SK-N-SH (cell line): ENCODE data around the gene CCDC187. TPM values are rescaled to one million over a fixed set of nuclear protein-coding genes. Genes with fewer than 3 reads are reported as not detected.

ENCODE experiments used
- CTCF ChIA-PET: fragments of 300-600, 350-600 bp; formaldehyde crosslinking; extraction: SDS; loops from one replicate; lab custom pipeline; 2021; lab: Yijun Ruan, JAX
- POLR2A ChIA-PET: fragments of 350-600 bp; sonication (Branson Sonifier 250); formaldehyde crosslinking; extraction: SDS; loops from one replicate; lab custom pipeline; 2020; ENCODE audit warnings: antibody characterized with exemption, inconsistent platforms; lab: Yijun Ruan, JAX
- DNase-seq: peaks from one replicate; pipeline ENCODE4 v3.0.0; 2012
- H2AFZ ChIP-seq: fragments of 200-600 bp; sonication (generic); 2 replicates; pipeline ENCODE4 v1.8.1; 2016; ENCODE audit warnings: antibody characterized with exemption, mild to moderate bottlenecking, low read depth
- H3F3A ChIP-seq: fragments of 200-600 bp; sonication (generic); replicated peaks from 2 replicates; pipeline ENCODE3; 2016; ENCODE audit warnings: antibody characterized with exemption, mild to moderate bottlenecking; ENCODE audit not compliant: insufficient read depth
- H3K27ac ChIP-seq, 2 experiments: fragments of 200-500 bp in 1 of 2; fragments of 200-600 bp in 1 of 2; sonication (Bioruptor generic) in 1 of 2; sonication (generic), shearing (Covaris generic) in 1 of 2; 2 replicates each; pipeline versions ENCODE4 v1.5.1 to v1.6.1; 2014 to 2016; ENCODE audit warnings: low read depth in 2 of 2, inconsistent platforms in 1 of 2, low read length in 1 of 2, mild to moderate bottlenecking in 1 of 2, mixed read lengths in 1 of 2
- H3K27me3 ChIP-seq: fragments of 200-600 bp; sonication (generic), shearing (Covaris generic); 2 replicates; pipeline ENCODE4 v1.6.1; 2016; ENCODE audit warnings: mixed run types; ENCODE audit not compliant: insufficient read depth
- H3K36me3 ChIP-seq, 2 experiments: fragments of 200-500 bp in 1 of 2; fragments of 200-600 bp in 1 of 2; sonication (Bioruptor generic) in 1 of 2; sonication (generic) in 1 of 2; replicated peaks in 1 of 2; 2 replicates each; pipeline versions ENCODE3 to v1.5.1; 2014 to 2016; ENCODE audit warnings: low read length in 1 of 2, mild to moderate bottlenecking in 1 of 2; ENCODE audit not compliant: insufficient read depth in 2 of 2, control insufficient read depth in 1 of 2
- H3K4me1 ChIP-seq, 2 experiments: fragments of 200-500 bp in 1 of 2; fragments of 200-600 bp in 1 of 2; sonication (Bioruptor generic) in 1 of 2; sonication (generic), shearing (Covaris generic) in 1 of 2; 2 replicates each; pipeline versions ENCODE4 v1.5.1 to v1.6.1; 2014 to 2016; ENCODE audit warnings: low read depth in 1 of 2, low read length in 1 of 2, mixed run types in 1 of 2; ENCODE audit not compliant: insufficient read depth in 2 of 2, control insufficient read depth in 1 of 2
- H3K4me2 ChIP-seq: fragments of 200-600 bp; sonication (generic), shearing (Covaris generic); 2 replicates; pipeline ENCODE4 v1.6.1; 2017; ENCODE audit warnings: mixed run types
- H3K4me3 ChIP-seq, 2 experiments: fragments of 200-500 bp in 1 of 2; fragments of 200-600 bp in 1 of 2; sonication (Bioruptor generic) in 1 of 2; sonication (generic), shearing (Covaris generic) in 1 of 2; 2 replicates each; pipeline versions ENCODE4 v1.5.1 to v1.8.1; 2014 to 2016; ENCODE audit warnings: low read depth in 2 of 2, inconsistent platforms in 1 of 2, low read length in 1 of 2, mild to moderate bottlenecking in 1 of 2, mixed read lengths in 1 of 2, moderate library complexity in 1 of 2
- H3K79me2 ChIP-seq: fragments of 200-600 bp; sonication (generic); 2 replicates; pipeline ENCODE4 v1.8.1; 2017; ENCODE audit warnings: mild to moderate bottlenecking; ENCODE audit not compliant: insufficient read depth
- H3K9ac ChIP-seq: fragments of 200-600 bp; sonication (generic); 2 replicates; pipeline ENCODE4 v1.6.1; 2017; ENCODE audit warnings: mixed run types
- H3K9me2 ChIP-seq: fragments of 200-600 bp; sonication (generic); 2 replicates; pipeline ENCODE4 v1.6.1; 2017; ENCODE audit warnings: mixed run types
- H3K9me3 ChIP-seq: fragments of 200-600 bp; sonication (generic); 2 replicates; pipeline ENCODE4 v1.6.1; 2017; ENCODE audit warnings: mixed run types, mild to moderate bottlenecking, moderate library complexity
- H4K20me1 ChIP-seq: fragments of 200-600 bp; sonication (generic); 2 replicates; pipeline ENCODE4 v1.6.1; 2017; ENCODE audit warnings: mild to moderate bottlenecking, mixed run types; ENCODE audit not compliant: insufficient read depth
- CHD2 ChIP-seq: fragments of 150-350 bp; IDR thresholded peaks from 2 replicates; pipeline ENCODE4 v1.6.1; 2018; ENCODE audit warnings: low read length; ENCODE audit not compliant: partially characterized antibody
- ELF1 ChIP-seq: IDR thresholded peaks from 2 replicates; pipeline ENCODE4 v1.4.0; 2012
- EP300 ChIP-seq, 2 experiments: IDR thresholded peaks; 2 replicates each; pipeline versions ENCODE4 v1.4.0 to v1.6.1; 2012; ENCODE audit warnings: borderline replicate concordance in 1 of 2, low read depth in 1 of 2, low read length in 1 of 2
- EZH2phosphoT487 ChIP-seq: fragments of 200-600 bp; sonication (generic); IDR thresholded peaks from 2 replicates; pipeline ENCODE4 v1.6.1; 2017; ENCODE audit warnings: low read depth, mixed run types, mild to moderate bottlenecking, antibody characterized with exemption, moderate library complexity, borderline replicate concordance
- FOSL2 ChIP-seq: IDR thresholded peaks from 2 replicates; pipeline ENCODE4 v1.4.0; 2012; ENCODE audit warnings: low read depth, mild to moderate bottlenecking, moderate library complexity, borderline replicate concordance
- FOXJ3 ChIP-seq: sonication (generic); formaldehyde crosslinking; IDR thresholded peaks from 2 replicates; pipeline ENCODE4 v1.5.1; 2020; ENCODE audit warnings: mild to moderate bottlenecking, missing genetic modification reagents
- FOXM1 ChIP-seq: IDR thresholded peaks from 2 replicates; pipeline ENCODE4 v1.4.0; 2012; ENCODE audit warnings: low read depth, mild to moderate bottlenecking
- GABPA ChIP-seq: IDR thresholded peaks from 2 replicates; pipeline ENCODE4 v1.4.0; 2012; ENCODE audit warnings: low read depth, mild to moderate bottlenecking
- GATA2 ChIP-seq: sonication (generic); formaldehyde crosslinking; IDR thresholded peaks from 2 replicates; pipeline ENCODE4 v1.5.0; 2020; ENCODE audit warnings: mild to moderate bottlenecking, missing genetic modification reagents
- JUND ChIP-seq: IDR thresholded peaks from 2 replicates; pipeline ENCODE4 v1.4.0; 2012
- MXI1 ChIP-seq: IDR thresholded peaks from 2 replicates; pipeline ENCODE4 v1.6.1; 2012; ENCODE audit warnings: mild to moderate bottlenecking, low read depth, low read length, improper control_type of control experiment
- NFIC ChIP-seq: IDR thresholded peaks from 2 replicates; pipeline ENCODE4 v1.4.0; 2012; ENCODE audit warnings: borderline replicate concordance
- SIN3A ChIP-seq: IDR thresholded peaks from 2 replicates; pipeline ENCODE4 v1.6.1; 2012; ENCODE audit warnings: low read depth, mild to moderate bottlenecking, low read length, moderate library complexity, borderline replicate concordance
- TAF1 ChIP-seq: IDR thresholded peaks from 2 replicates; pipeline ENCODE4 v1.6.1; 2012; ENCODE audit warnings: low read depth, mild to moderate bottlenecking, low read length, moderate library complexity, borderline replicate concordance
- YY1 ChIP-seq: IDR thresholded peaks from 2 replicates; pipeline ENCODE4 v1.4.0; 2012; ENCODE audit warnings: low read depth, mild to moderate bottlenecking
- WGBS: methylation state at CpG from one replicate; pipeline ENCODE4 v1.1.6; 2017; ENCODE audit warnings: low lambda C conversion rate; 5-methylcytosine and 5-hydroxymethylcytosine counted together
- polyA plus RNA-seq, 3 experiments: library from polyadenylated mRNA; depleted of rRNA; stranded (reverse); fragments of >200 nt; gene quantifications; 2 replicates each; pipeline ENCODE4 v1.2.3, GENCODE V29; 2012
- TF ChIP-seq, protein P1 (sequence below): IDR thresholded peaks from 2 replicates; pipeline ENCODE4 v1.4.0; 2012; ENCODE audit warnings: low read depth, borderline replicate concordance
- TF ChIP-seq, protein P2 (sequence below): IDR thresholded peaks from 2 replicates; pipeline ENCODE4 v1.6.1; 2012; ENCODE audit warnings: mild to moderate bottlenecking, low read depth, low read length, moderate library complexity
- TF ChIP-seq, protein P3 (sequence below): IDR thresholded peaks from 2 replicates; pipeline ENCODE4; 2012
- TF ChIP-seq, protein P4 (sequence below): fragments of 200-600 bp; sonication (generic); IDR thresholded peaks from 2 replicates; pipeline ENCODE4 v1.6.1; 2017; ENCODE audit warnings: antibody characterized with exemption, mild to moderate bottlenecking, moderate library complexity

The CCDC187 gene
- polyA plus RNA-seq, 1 of the 3 experiments (the other 2 are of a cell fraction), result not detected

DNA sequence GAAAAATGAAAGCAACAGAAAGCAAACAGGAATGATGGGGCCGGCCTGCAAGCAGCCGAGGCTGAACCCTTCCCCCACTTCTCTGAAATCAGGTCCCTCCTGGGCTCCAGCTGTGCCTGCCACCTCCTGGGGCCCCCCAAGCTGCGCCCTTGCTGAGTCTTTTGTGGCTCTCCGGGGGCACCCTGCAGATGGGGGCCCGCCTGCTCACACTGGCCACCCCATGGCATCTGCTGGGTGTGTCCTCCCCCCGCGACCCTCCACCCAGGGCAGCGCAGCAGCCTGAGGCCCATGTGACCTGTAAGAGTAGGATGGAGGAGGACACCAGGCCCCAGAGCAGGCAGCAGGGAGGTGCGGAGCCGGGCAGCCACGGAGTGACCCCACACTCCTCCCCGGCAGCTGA, 29.2 kb upstream of the CCDC187 start:
- H3F3A ChIP-seq, result no peaks in the 10 kb centered on the region
- H4K20me1 ChIP-seq, result peaks cover 45% of the 10 kb centered on the region
- peaks cover 0 to 24% of the 10 kb centered on the region in 2 experiments for H3K36me3 ChIP-seq
- no peak for DNase-seq
- H3K4me1 ChIP-seq, result peaks cover 9 to 14% of the 10 kb centered on the region in 2 experiments; a peak in 1 of 4 replicates
- ChIA-PET CTCF (interaction anchor here (3.0 kb wide), 1 partner anchor 13 kb away, joined by 13 read pairs; no protein-coding TSS in a partner anchor), POLR2A (no interaction called here)
- no peak overlapping the region for H3K27ac ChIP-seq
- no peak for TF ChIP-seq SIN3A
- no peak overlapping the region for H3K9ac ChIP-seq
- H2AFZ ChIP-seq, result no peak overlapping the region
- H3K9me2 ChIP-seq, result no peaks in the 10 kb centered on the region
- no peaks in the 10 kb centered on the region for H3K27me3 ChIP-seq
- no peak overlapping the region for H3K4me3 ChIP-seq
- H3K4me2 ChIP-seq, result no peak overlapping the region
- H3K79me2 ChIP-seq, result peaks cover 51% of the 10 kb centered on the region
- no peaks in the 10 kb centered on the region for H3K9me3 ChIP-seq
- WGBS, result 94% methylated on average over 3 of the region's 12 CpGs

DNA sequence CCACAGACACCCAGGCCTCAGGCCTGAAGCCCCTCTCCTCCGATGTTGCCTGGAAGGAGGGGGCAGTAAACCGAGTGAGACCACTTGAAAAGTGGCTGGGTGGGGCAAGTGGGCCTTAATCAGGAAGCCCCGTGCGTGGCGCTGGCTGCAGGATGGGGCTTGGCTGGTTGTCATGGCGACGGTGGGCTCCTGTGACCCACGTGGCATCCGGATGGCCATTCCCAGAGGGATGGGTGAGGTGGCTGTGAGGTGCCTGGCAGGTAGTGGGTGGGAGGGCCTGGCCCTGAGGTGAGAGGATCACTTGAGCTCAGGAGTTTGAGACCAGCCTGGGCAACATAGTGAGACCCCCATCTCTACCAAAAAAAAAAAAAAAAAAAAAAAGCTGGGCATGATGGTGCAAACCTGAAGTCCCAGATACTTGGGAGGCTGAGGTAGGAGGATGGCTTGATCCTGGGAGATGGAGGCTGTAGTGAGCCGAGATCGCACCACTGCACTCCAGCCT, 28.6 kb upstream of the CCDC187 start:
- no peaks in the 10 kb centered on the region for H3K9me2 ChIP-seq
- WGBS, result 93% methylated on average over 11 of the region's 11 CpGs
- no peaks in the 10 kb centered on the region for H3K9me3 ChIP-seq
- TF ChIP-seq EP300 (IDR thresholded peaks at IDR 0.05; ENCODE audit: borderline replicate concordance in 1 of 2, low read depth in 1 of 2, low read length in 1 of 2), result no peak
- no peak for TF ChIP-seq JUND
- no peak for TF ChIP-seq FOSL2
- no peak for TF ChIP-seq GABPA
- TF ChIP-seq, protein P1, sequence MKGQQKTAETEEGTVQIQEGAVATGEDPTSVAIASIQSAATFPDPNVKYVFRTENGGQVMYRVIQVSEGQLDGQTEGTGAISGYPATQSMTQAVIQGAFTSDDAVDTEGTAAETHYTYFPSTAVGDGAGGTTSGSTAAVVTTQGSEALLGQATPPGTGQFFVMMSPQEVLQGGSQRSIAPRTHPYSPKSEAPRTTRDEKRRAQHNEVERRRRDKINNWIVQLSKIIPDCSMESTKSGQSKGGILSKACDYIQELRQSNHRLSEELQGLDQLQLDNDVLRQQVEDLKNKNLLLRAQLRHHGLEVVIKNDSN, result no peak
- TF ChIP-seq NFIC, result no peak
- no peak for TF ChIP-seq GATA2
- TF ChIP-seq YY1, result no peak
- TF ChIP-seq, protein P2, sequence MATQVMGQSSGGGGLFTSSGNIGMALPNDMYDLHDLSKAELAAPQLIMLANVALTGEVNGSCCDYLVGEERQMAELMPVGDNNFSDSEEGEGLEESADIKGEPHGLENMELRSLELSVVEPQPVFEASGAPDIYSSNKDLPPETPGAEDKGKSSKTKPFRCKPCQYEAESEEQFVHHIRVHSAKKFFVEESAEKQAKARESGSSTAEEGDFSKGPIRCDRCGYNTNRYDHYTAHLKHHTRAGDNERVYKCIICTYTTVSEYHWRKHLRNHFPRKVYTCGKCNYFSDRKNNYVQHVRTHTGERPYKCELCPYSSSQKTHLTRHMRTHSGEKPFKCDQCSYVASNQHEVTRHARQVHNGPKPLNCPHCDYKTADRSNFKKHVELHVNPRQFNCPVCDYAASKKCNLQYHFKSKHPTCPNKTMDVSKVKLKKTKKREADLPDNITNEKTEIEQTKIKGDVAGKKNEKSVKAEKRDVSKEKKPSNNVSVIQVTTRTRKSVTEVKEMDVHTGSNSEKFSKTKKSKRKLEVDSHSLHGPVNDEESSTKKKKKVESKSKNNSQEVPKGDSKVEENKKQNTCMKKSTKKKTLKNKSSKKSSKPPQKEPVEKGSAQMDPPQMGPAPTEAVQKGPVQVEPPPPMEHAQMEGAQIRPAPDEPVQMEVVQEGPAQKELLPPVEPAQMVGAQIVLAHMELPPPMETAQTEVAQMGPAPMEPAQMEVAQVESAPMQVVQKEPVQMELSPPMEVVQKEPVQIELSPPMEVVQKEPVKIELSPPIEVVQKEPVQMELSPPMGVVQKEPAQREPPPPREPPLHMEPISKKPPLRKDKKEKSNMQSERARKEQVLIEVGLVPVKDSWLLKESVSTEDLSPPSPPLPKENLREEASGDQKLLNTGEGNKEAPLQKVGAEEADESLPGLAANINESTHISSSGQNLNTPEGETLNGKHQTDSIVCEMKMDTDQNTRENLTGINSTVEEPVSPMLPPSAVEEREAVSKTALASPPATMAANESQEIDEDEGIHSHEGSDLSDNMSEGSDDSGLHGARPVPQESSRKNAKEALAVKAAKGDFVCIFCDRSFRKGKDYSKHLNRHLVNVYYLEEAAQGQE, result no peak
- no peak for TF ChIP-seq EZH2phosphoT487
- TF ChIP-seq, protein P3, sequence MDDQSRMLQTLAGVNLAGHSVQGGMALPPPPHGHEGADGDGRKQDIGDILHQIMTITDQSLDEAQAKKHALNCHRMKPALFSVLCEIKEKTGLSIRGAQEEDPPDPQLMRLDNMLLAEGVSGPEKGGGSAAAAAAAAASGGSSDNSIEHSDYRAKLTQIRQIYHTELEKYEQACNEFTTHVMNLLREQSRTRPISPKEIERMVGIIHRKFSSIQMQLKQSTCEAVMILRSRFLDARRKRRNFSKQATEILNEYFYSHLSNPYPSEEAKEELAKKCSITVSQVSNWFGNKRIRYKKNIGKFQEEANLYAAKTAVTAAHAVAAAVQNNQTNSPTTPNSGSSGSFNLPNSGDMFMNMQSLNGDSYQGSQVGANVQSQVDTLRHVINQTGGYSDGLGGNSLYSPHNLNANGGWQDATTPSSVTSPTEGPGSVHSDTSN, result no peak
- no peak for TF ChIP-seq FOXM1
- TF ChIP-seq TAF1, result no peak
- no peak for TF ChIP-seq MXI1
- no peak for TF ChIP-seq ELF1
- no peak for TF ChIP-seq FOXJ3 (CRISPR knock-in tag)
- TF ChIP-seq CHD2, result no peak
- TF ChIP-seq, protein P4, sequence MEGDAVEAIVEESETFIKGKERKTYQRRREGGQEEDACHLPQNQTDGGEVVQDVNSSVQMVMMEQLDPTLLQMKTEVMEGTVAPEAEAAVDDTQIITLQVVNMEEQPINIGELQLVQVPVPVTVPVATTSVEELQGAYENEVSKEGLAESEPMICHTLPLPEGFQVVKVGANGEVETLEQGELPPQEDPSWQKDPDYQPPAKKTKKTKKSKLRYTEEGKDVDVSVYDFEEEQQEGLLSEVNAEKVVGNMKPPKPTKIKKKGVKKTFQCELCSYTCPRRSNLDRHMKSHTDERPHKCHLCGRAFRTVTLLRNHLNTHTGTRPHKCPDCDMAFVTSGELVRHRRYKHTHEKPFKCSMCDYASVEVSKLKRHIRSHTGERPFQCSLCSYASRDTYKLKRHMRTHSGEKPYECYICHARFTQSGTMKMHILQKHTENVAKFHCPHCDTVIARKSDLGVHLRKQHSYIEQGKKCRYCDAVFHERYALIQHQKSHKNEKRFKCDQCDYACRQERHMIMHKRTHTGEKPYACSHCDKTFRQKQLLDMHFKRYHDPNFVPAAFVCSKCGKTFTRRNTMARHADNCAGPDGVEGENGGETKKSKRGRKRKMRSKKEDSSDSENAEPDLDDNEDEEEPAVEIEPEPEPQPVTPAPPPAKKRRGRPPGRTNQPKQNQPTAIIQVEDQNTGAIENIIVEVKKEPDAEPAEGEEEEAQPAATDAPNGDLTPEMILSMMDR, result no peak
- TF ChIP-seq, all 33 proteins: peak for 0
- no peak for DNase-seq
- Histone ChIP-seq H2AFZ (no peak overlapping the region), H3K79me2 (peaks cover 52% of the 10 kb centered on the region), H3K4me2 (no peak overlapping the region), H3K4me1 (peaks cover 9 to 15% of the 10 kb centered on the region in 2 experiments; a peak in 1 of 4 replicates), H3K36me3 (peaks cover 0 to 19% of the 10 kb centered on the region in 2 experiments), H3K9ac (no peak overlapping the region), H3K27ac (no peak overlapping the region), H3K27me3 (no peaks in the 10 kb centered on the region), H4K20me1 (peaks cover 45% of the 10 kb centered on the region), H3K4me3 (no peak overlapping the region), H3F3A (no peaks in the 10 kb centered on the region)
- ChIA-PET CTCF (interaction anchor here (1.2 to 1.8 kb wide), 3 partner anchors 14 to 48 kb away, joined by 3 to 5 read pairs (median 4); no protein-coding TSS in a partner anchor), POLR2A (no interaction called here)
